Measurements from ENCODE around the gene NOL3. TPM values are rescaled to one million over a fixed set of nuclear protein-coding genes. Genes with fewer than 3 reads are reported as not detected.
A peak's percentile ranks its signal among the peaks of the same experiment; 100 is the strongest.

Gene NOL3
- total RNA-seq, 1 experiment from 2014 or later, result 5.6 TPM

- H4K20me1 ChIP-seq (ENCODE audit: control insufficient read depth, insufficient read depth, insufficient read length), result no peaks in the 10 kb centered on the region
- H2BK15ac ChIP-seq (ENCODE audit: low read depth, low read length), result no peak overlapping the region; the same call in 1 of the 2 replicates
- 0 out of 2 replicates have a peak overlapping the region, but pooled peaks have one; percentile 6 for H3K14ac ChIP-seq (ENCODE audit: insufficient read depth, low read length)
- no peak overlapping the region for H3T11ph ChIP-seq (ENCODE audit: low read length)
- Mint-ChIP-seq H3K36me3 (ENCODE audit: insufficient read depth in 1 of 3, low read depth in 3 of 3) (peaks cover 0 to 9% (median 0%) of the 10 kb centered on the region in 3 experiments; a peak in 2 of 7 replicates), H3K9me3 (no peaks in the 10 kb centered on the region), H3K4me1 (peaks cover 10 to 12% of the 10 kb centered on the region in 2 experiments; a peak in 3 of 4 replicates), H3K27me3 (ENCODE audit: low read depth) (peaks cover 14% of the 10 kb centered on the region), H3K27ac (no peak overlapping the region), H3K4me3 (no peak overlapping the region)
- H4K8ac ChIP-seq (replicated peaks; ENCODE audit: insufficient read length, low read depth, low read length), result no peak overlapping the region
- no peak overlapping the region for H2BK12ac ChIP-seq (ENCODE audit: insufficient read length, low read depth, low read length)
- H3K23ac ChIP-seq (ENCODE audit: insufficient read length, low read depth, low read length), result no peak overlapping the region
- no peak overlapping the region for H4K5ac ChIP-seq (ENCODE audit: insufficient read length, low read depth, low read length)
- H2BK20ac ChIP-seq (ENCODE audit: low read depth, low read length, poor library complexity, severe bottlenecking), result no peak overlapping the region
- no peak overlapping the region for H3K56ac ChIP-seq (ENCODE audit: insufficient read length, low read depth, low read length)
- WGBS (ENCODE audit: extremely low coverage, insufficient read length, low lambda C conversion rate), result no CpG with 5 or more reads among the region's 21 CpGs
- H3K4me1 ChIP-seq (ENCODE audit: insufficient read depth, low read length), result no peaks in the 10 kb centered on the region
- no peak overlapping the region for H4K91ac ChIP-seq (ENCODE audit: insufficient read length, low read depth, low read length)
- no peak overlapping the region for H2BK5ac ChIP-seq (ENCODE audit: insufficient read length, low read length)
- no peak overlapping the region for H3K4ac ChIP-seq (ENCODE audit: low read depth, low read length)
- no peak for TF ChIP-seq CTCF (conservative IDR thresholded peaks at IDR 0.05)
- H2AK5ac ChIP-seq (ENCODE audit: insufficient read length, low read length), result no peak overlapping the region
- H3K9ac ChIP-seq (ENCODE audit: extremely low read depth, insufficient read length, low read length), result no peak overlapping the region
- no peak for DNase-seq
- no peaks in the 10 kb centered on the region; the same call in 1 of the 2 replicates for H3K27me3 ChIP-seq (ENCODE audit: insufficient read depth, low read length)
- no peaks in the 10 kb centered on the region for H3K79me2 ChIP-seq (ENCODE audit: insufficient read depth, low read length)
- H3K18ac ChIP-seq (ENCODE audit: insufficient read length, low read depth, low read length), result no peak overlapping the region
- H3K27ac ChIP-seq (ENCODE audit: insufficient read length, low read depth, low read length), result no peak overlapping the region
- H3K79me1 ChIP-seq (ENCODE audit: insufficient read depth, low read depth, low read length, poor library complexity, severe bottlenecking), result no peaks in the 10 kb centered on the region
- H2AFZ ChIP-seq (ENCODE audit: low read length), result no peak overlapping the region
- no peaks in the 10 kb centered on the region for H3K9me3 ChIP-seq (ENCODE audit: control insufficient read depth, low read depth, low read length)
- H2BK120ac ChIP-seq (ENCODE audit: low read depth, low read length, poor library complexity, severe bottlenecking), result no peak overlapping the region
- H3K23me2 ChIP-seq (ENCODE audit: insufficient read length, low read depth, low read length, poor library complexity, severe bottlenecking), result no peaks in the 10 kb centered on the region
- no peak overlapping the region for H3K4me2 ChIP-seq (ENCODE audit: insufficient read depth, insufficient read length, low read length)
These were observed 37.1 kb downstream of the NOL3 start for GRCh38 chr16:67207249-67208091.
